RKO (cell line): Measurements from ENCODE around the gene ZSCAN30.
A peak's percentile ranks its signal among the peaks of the same experiment; 100 is the strongest.

Source experiments
- DNase-seq: peaks from one replicate; pipeline ENCODE4 v3.0.0-alpha.2; 2016; ENCODE audit warnings: low spot score

The ZSCAN30 gene

GRCh38 chr18:35290094-35290735 lies at the start of gene ZSCAN30:
ZSCAN30 (minus strand) TSS chr18:35290229; CDS start chr18:35264352, 25,877 bp downstream.
- DNase-seq = peak; percentile 95

- no peak for DNase-seq
Measured at GRCh38 chr18:35337286-35337685, 47.3 kb upstream of the ZSCAN30 start.

- no peak for DNase-seq
Measured at GRCh38 chr18:35335866-35336265, 45.8 kb upstream of the ZSCAN30 start.

GRCh38 chr18:35334821-35335220 lies 44.8 kb upstream of the ZSCAN30 start:
- DNase-seq = no peak

GRCh38 chr18:35334212-35334611 lies 44.2 kb upstream of the ZSCAN30 start:
- no peak for DNase-seq

- DNase-seq = no peak
Measured at GRCh38 chr18:35331367-35332087, 41.5 kb upstream of the ZSCAN30 start.

- no peak for DNase-seq
Measured at GRCh38 chr18:35328868-35329267, 38.8 kb upstream of the ZSCAN30 start.

- no peak for DNase-seq
Measured at GRCh38 chr18:35326695-35327387, 36.8 kb upstream of the ZSCAN30 start.

GRCh38 chr18:35324926-35325655 lies 35.1 kb upstream of the ZSCAN30 start:
- no peak for DNase-seq

GRCh38 chr18:35322486-35323458 lies 32.7 kb upstream of the ZSCAN30 start:
- no peak for DNase-seq

- no peak for DNase-seq
Measured at GRCh38 chr18:35311496-35311895, 21.5 kb upstream of the ZSCAN30 start.

- DNase-seq = no peak
Measured at GRCh38 chr18:35306588-35307250, 16.7 kb upstream of the ZSCAN30 start.

GRCh38 chr18:35303610-35304009 lies 13.6 kb upstream of the ZSCAN30 start:
- no peak for DNase-seq

GRCh38 chr18:35296060-35296459 lies 6.0 kb upstream of the ZSCAN30 start:
- DNase-seq = no peak

- DNase-seq = no peak
Measured at GRCh38 chr18:35291166-35291565, 1.1 kb upstream of the ZSCAN30 start.

- DNase-seq = no peak
Measured at GRCh38 chr18:35289727-35290093, 319 bp downstream of the ZSCAN30 start.

GRCh38 chr18:35289293-35289692 lies 736 bp downstream of the ZSCAN30 start:
- DNase-seq = peak; percentile 68

GRCh38 chr18:35284841-35285240 lies 5.2 kb downstream of the ZSCAN30 start:
- no peak for DNase-seq

- DNase-seq = no peak
Measured at GRCh38 chr18:35283923-35284794, 5.9 kb downstream of the ZSCAN30 start.

GRCh38 chr18:35282353-35282752 lies 7.7 kb downstream of the ZSCAN30 start:
- peak; percentile 90 for DNase-seq
